ENCODE data around the gene IL22.

IL22 gene

GRCh38 chr12:68253504-68253903 is at the start of gene IL22:
TSS of gene IL22 (minus strand) at chr12:68253604. CDS start at chr12:68253448, 156 bp downstream.
- no peak for DNase-seq (ENCODE audit: low spot score)
- TF ChIP-seq CTCF (IDR thresholded peaks at IDR 0.05; ENCODE audit: extremely low read depth, missing control alignments) = no peak

- no peak for TF ChIP-seq CTCF (IDR thresholded peaks at IDR 0.05; ENCODE audit: extremely low read depth, missing control alignments)
- no peak for DNase-seq (ENCODE audit: low spot score)
These were observed 44.5 kb upstream of the IL22 start for GRCh38 chr12:68297929-68298328.

GRCh38 chr12:68294251-68294650 is 40.8 kb upstream of the IL22 start:
- DNase-seq (ENCODE audit: low spot score) = no peak
- no peak for TF ChIP-seq CTCF (IDR thresholded peaks at IDR 0.05; ENCODE audit: extremely low read depth, missing control alignments)

- DNase-seq (ENCODE audit: low spot score) = no peak
These were observed 39.9 kb upstream of the IL22 start for GRCh38 chr12:68293347-68293746.

GRCh38 chr12:68292151-68292943 is 38.9 kb upstream of the IL22 start:
- DNase-seq (ENCODE audit: low spot score) = no peak

More at GRCh38 chr12:68293347-68293746, 39.9 kb upstream of the IL22 start:
- no peak for TF ChIP-seq CTCF (IDR thresholded peaks at IDR 0.05; ENCODE audit: extremely low read depth, missing control alignments)

GRCh38 chr12:68291396-68292036 is 38.1 kb upstream of the IL22 start:
- TF ChIP-seq CTCF (IDR thresholded peaks at IDR 0.05; ENCODE audit: extremely low read depth, missing control alignments) = no peak
- DNase-seq (ENCODE audit: low spot score) = no peak

More at GRCh38 chr12:68292151-68292943, 38.9 kb upstream of the IL22 start:
- no peak for TF ChIP-seq CTCF (IDR thresholded peaks at IDR 0.05; ENCODE audit: extremely low read depth, missing control alignments)

- TF ChIP-seq CTCF (IDR thresholded peaks at IDR 0.05; ENCODE audit: extremely low read depth, missing control alignments) = no peak
- peak; percentile 60 for DNase-seq (ENCODE audit: low spot score)
These were observed 36.7 kb upstream of the IL22 start for GRCh38 chr12:68290126-68290525.
